Heart right ventricle (tissue), 16 donors: ENCODE measurements around the gene CTPS2. TPM values are rescaled to one million over a fixed set of nuclear protein-coding genes. Genes with fewer than 3 reads are reported as not detected.

ENCODE experiments used
- ATAC-seq, 8 donors: fragments of 200-7000 bp; cut with Tn5 transposase; one replicate each; pipeline ENCODE4 v1.9.1; 2020; ENCODE audit warnings: mild to moderate bottlenecking in 8 of 8, moderate library complexity in 8 of 8, moderate number of reproducible peaks in 1 of 8
- DNase-seq, 2 donors: peaks; one replicate each; pipeline ENCODE4 v3.0.0-alpha.2; 2020
- H3K27ac ChIP-seq, 10 donors: fragments of 200-600 bp; sonication (generic) in 2 of 10; one replicate each; pipeline versions ENCODE4 v1.5.0 to v1.8.0; 2020 to 2022; ENCODE audit warnings: mild to moderate bottlenecking in 3 of 10
- H3K27me3 ChIP-seq, 7 donors: fragments of 200-600 bp; one replicate each; pipeline ENCODE4 v1.8.0; 2021 to 2022; ENCODE audit warnings: mild to moderate bottlenecking in 2 of 7
- H3K36me3 ChIP-seq, 9 donors: fragments of 200-600 bp; sonication (generic) in 1 of 9; one replicate each; pipeline versions ENCODE4 v1.5.0 to v1.8.0; 2020 to 2022; ENCODE audit warnings: mild to moderate bottlenecking in 2 of 9
- H3K4me1 ChIP-seq, 9 donors: fragments of 200-600 bp; sonication (generic) in 1 of 9; one replicate each; pipeline versions ENCODE4 v1.5.0 to v1.8.0; 2020 to 2022; ENCODE audit warnings: mild to moderate bottlenecking in 4 of 9
- H3K4me3 ChIP-seq, 10 donors: fragments of 200-600 bp; sonication (generic) in 2 of 10; one replicate each; pipeline versions ENCODE4 v1.5.0 to v1.8.0; 2020 to 2022; ENCODE audit warnings: mild to moderate bottlenecking in 7 of 10, moderate library complexity in 2 of 10
- H3K9me3 ChIP-seq, 11 donors: fragments of 200-600 bp in 10 of 11; sonication (generic) in 2 of 11; one replicate each; pipeline versions ENCODE4 v1.5.0 to v1.8.0; 2013 to 2022; ENCODE audit warnings: mild to moderate bottlenecking in 2 of 11, control low read depth in 1 of 11, moderate library complexity in 1 of 11
- WGBS, 2 donors: extraction: QIAGEN DNeasy Blood & Tissue Kit; methylation state at CpG; one replicate each; pipeline ENCODE4 v1.1.7; 2013; ENCODE audit warnings: inconsistent platforms in 1 of 2; 5-methylcytosine and 5-hydroxymethylcytosine counted together
- intact Hi-C, 10 donors: fragments of 100-400 bp; cut with DNase I; formaldehyde crosslinking; loops; one replicate each; pipeline versions ENCODE4 v1.11.1 to v1.14.2; 2022
- polyA plus RNA-seq, 2 donors: library from polyadenylated mRNA; stranded (reverse); fragments of 200-250 nt; gene quantifications; one replicate each; pipeline ENCODE4 v1.2.3, GENCODE V29; 2013
- total RNA-seq, 10 donors: library from RNA; stranded (reverse); fragmentation: NEBNext Ultra II Directional in 3 of 10; extraction: Animal tissue kit (Norgen Biotek cat#: 25700) in 3 of 10; gene quantifications; one replicate each; pipeline versions ENCODE4 v1.2.1 to v1.2.4, GENCODE V29; 2021 to 2023
- TF ChIP-seq, protein P1 (sequence below), 9 donors: fragments of 200-600 bp; sonication (generic) in 2 of 9; IDR thresholded peaks; one replicate each; pipeline versions ENCODE4 v1.5.0 to v1.8.0; 2021 to 2022; ENCODE audit warnings: antibody characterized with exemption in 9 of 9, mild to moderate bottlenecking in 5 of 9, moderate library complexity in 1 of 9
- donor health status: Arrhythmogenic right ventricular cardiomyopathy.
- donor health status: ischemic (EF 13 %, LVEDD 7.1; RV severe dilation, severe dysfunction).
- donor health status: healthy with polysubstance abuse.
- donor health status: DM: no; HTN: yes; CAD: no.
- donor health status: DM: no; HTN: no; CAD: no.
- donor health status: ischemic (EF 25% LVEDD 6.9; RV normal size, moderate dysfunction).
- donor health status: ischemic (EF 25% LVEDD 5.7; RV mildly dilated, moderate dysfunction).
- donor health status: healthy.
- donor health status: DM: yes; HTN: yes; CAD: no.
- donor health status: Ischemic cardiomyopathy.
- donor health status: ischemic (EF 35%, LVEDD 5.7; RV mildly dilated, moderate dysfunction).
- donor health status: nonischemic (EF 11% LVEDD 7.7; RV severe dilation, severe dysfunction).
- donor health status: DM: yes; HTN: yes; CAD: no.
- donor health status: PGD.
- donor health status: ischemic (EF 29% LVEDD 5.4; RV normal size, mild dysfunction).
- donor health status: nonischemic (EF 23%, LVEDD 6.1; RV moderate dilation, normal function).

The CTPS2 gene
- total and polyA plus RNA-seq, 12 donors, result 2.7 to 15.8 (median 5.2) TPM

DNA sequence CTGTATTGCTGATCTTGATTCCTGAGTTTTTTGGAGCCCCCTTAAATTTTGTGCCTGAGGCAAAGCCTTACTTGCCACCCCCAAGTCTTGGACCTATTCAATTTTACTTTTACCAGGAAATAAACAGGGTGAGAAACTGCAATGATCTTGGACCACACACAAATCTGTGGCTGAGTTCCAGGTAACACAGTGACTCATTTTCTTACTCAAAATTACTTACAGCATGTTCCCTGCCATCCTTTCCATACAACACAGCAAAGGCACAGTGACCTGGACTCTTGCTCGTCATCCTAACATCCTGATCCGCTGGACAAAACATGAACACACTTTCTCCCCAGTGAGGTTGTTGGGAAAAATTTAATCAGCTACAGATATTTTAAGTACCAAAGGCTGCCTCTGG, 123.3 kb downstream of the CTPS2 start:
- H3K27ac ChIP-seq, result no peak overlapping the region
- no peak for DNase-seq
- no peak for ATAC-seq
- H3K36me3 ChIP-seq, result peaks cover 0 to 4% (median 0%) of the 10 kb centered on the region in 9 donors
- peaks cover 0 to 8% (median 0%) of the 10 kb centered on the region in 7 donors for H3K27me3 ChIP-seq
- intact Hi-C loops, result no loop called here
- H3K4me3 ChIP-seq, result no peak overlapping the region
- peaks cover 0 to 7% (median 0%) of the 10 kb centered on the region in 11 donors for H3K9me3 ChIP-seq
- WGBS, 2 donors, result 67 to 77% methylated on average over 2 of the region's 2 CpGs
- H3K4me1 ChIP-seq, result peaks cover 0 to 5% (median 0%) of the 10 kb centered on the region in 9 donors
- TF ChIP-seq, protein P1, sequence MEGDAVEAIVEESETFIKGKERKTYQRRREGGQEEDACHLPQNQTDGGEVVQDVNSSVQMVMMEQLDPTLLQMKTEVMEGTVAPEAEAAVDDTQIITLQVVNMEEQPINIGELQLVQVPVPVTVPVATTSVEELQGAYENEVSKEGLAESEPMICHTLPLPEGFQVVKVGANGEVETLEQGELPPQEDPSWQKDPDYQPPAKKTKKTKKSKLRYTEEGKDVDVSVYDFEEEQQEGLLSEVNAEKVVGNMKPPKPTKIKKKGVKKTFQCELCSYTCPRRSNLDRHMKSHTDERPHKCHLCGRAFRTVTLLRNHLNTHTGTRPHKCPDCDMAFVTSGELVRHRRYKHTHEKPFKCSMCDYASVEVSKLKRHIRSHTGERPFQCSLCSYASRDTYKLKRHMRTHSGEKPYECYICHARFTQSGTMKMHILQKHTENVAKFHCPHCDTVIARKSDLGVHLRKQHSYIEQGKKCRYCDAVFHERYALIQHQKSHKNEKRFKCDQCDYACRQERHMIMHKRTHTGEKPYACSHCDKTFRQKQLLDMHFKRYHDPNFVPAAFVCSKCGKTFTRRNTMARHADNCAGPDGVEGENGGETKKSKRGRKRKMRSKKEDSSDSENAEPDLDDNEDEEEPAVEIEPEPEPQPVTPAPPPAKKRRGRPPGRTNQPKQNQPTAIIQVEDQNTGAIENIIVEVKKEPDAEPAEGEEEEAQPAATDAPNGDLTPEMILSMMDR (IDR thresholded peaks at IDR 0.05), result no peak

DNA sequence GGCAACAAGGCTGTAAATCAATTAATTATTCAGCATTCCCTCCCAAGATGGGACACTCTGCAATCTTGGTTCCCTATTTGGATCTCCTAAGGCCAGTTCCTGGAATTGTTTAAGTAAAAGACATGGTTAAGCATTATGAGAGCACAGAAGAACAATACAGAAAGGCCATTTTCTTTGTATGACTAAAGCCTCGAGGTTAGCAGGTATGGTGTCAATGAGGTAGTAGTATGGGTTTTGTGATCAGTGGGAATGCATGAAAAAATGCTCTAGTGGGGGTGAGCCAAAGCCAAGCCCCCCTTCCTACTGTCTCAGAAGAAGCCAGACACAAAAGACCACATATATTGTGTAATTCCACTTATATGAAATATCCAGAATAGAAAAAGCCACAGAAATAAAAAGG, 124.2 kb downstream of the CTPS2 start:
- peaks cover 0 to 7% (median 0%) of the 10 kb centered on the region in 11 donors for H3K9me3 ChIP-seq
- H3K4me1 ChIP-seq, result no peaks in the 10 kb centered on the region
- intact Hi-C loops, result no loop called here
- DNase-seq (no peak), ATAC-seq (no peak)
- no peak overlapping the region for H3K27ac ChIP-seq
- H3K27me3 ChIP-seq, result peaks cover 0 to 8% (median 0%) of the 10 kb centered on the region in 7 donors
- H3K4me3 ChIP-seq, result no peak overlapping the region
- TF ChIP-seq, protein P1 (IDR thresholded peaks at IDR 0.05), result no peak
- H3K36me3 ChIP-seq, result peaks cover 0 to 4% (median 0%) of the 10 kb centered on the region in 9 donors
- WGBS, 2 donors, result 100% methylated on average over 1 of the region's 1 CpG

DNA sequence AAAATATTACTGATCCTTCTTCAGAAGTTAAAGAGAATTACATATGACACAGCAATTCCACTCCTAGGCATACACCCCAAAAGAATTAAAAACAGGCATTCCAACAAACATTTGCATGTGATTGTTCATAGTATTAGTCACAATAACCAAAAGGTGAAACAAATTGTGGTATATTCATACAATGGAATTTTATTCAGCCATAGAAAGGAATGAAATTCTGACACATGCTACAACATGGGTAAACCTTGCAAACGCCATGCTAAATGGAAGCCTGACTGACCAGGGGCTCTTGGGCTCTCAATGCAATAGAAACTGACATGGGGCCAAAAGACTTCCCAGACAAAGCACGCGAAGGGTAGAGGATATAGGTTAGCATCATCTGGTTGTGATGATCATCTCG, 124.6 kb downstream of the CTPS2 start:
- no peak overlapping the region for H3K4me3 ChIP-seq
- peaks cover 0 to 7% (median 0%) of the 10 kb centered on the region in 11 donors for H3K9me3 ChIP-seq
- no peaks in the 10 kb centered on the region for H3K4me1 ChIP-seq
- TF ChIP-seq, protein P1 (IDR thresholded peaks at IDR 0.05), result no peak
- DNase-seq (no peak), ATAC-seq (no peak)
- 97% methylated on average over 4 of the region's 4 CpGs for WGBS, 2 donors
- peaks cover 0 to 4% (median 0%) of the 10 kb centered on the region in 9 donors for H3K36me3 ChIP-seq
- intact Hi-C loops, result no loop called here
- no peak overlapping the region for H3K27ac ChIP-seq
- H3K27me3 ChIP-seq, result peaks cover 0 to 8% (median 0%) of the 10 kb centered on the region in 7 donors

DNA sequence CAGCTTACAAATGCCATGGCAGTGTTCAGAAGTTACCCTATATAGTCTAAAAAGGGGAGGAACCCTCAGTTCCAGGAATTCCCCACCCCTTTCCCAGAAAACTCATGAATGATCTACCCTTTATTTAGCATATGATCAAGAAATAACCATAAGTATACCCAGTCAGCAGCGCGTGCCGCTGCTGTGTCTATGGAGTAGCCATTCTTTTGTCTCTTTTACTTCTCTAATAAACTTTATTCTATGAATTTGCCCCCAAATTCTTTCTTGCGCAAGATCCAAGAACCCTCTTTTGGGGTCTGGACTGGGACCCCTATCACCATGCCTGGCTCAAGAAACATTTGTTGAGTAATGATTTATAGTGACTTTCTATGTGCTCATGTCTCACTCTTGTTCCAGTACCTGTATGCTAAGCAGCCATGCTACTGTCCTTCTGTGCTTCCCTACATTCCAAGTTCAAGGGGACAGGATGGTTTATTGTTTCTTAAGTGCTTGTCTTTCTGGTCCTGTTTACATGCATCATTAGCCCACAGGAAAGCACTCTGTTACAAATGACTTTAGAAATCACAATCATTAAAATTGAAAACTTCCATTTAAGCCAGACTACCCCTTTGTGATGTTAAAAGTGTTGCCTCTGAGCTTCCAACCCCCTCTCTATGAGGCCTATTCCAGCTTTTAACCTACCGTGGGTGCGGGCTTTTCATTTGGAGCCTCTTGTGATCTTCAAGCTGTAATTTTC, 125.9 kb downstream of the CTPS2 start:
- H3K4me3 ChIP-seq, result no peak overlapping the region
- no peak for DNase-seq
- intact Hi-C loops, result no loop called here
- H3K27me3 ChIP-seq, result peaks cover 0 to 8% (median 0%) of the 10 kb centered on the region in 7 donors
- H3K9me3 ChIP-seq, result peaks cover 0 to 18% (median 0%) of the 10 kb centered on the region in 11 donors
- ATAC-seq, result no peak
- 90 to 91% methylated on average over 6 of the region's 6 CpGs for WGBS, 2 donors
- H3K27ac ChIP-seq, result no peak overlapping the region
- no peaks in the 10 kb centered on the region for H3K4me1 ChIP-seq
- peaks cover 0 to 4% (median 0%) of the 10 kb centered on the region in 9 donors for H3K36me3 ChIP-seq
- TF ChIP-seq, protein P1 (IDR thresholded peaks at IDR 0.05), result no peak
